Placental pericyte (primary cell): ENCODE measurements around the gene MBTPS1. TPM values are rescaled to one million over a fixed set of nuclear protein-coding genes. Genes with fewer than 3 reads are reported as not detected.

Experiments
- small RNA-seq: library from RNA; depleted of rRNA; stranded (forward); fragments of <200 nt; gene quantifications from one replicate; pipeline ENCODE3, GENCODE V24; 2012; ENCODE audit warnings: low replicate concordance
- total RNA-seq: library from RNA; depleted of rRNA; stranded (reverse); fragments of >200 nt; gene quantifications from 2 replicates; pipeline ENCODE4 v1.2.3, GENCODE V29; 2012

The MBTPS1 gene
- 116 and 121 TPM in 2 replicates for total RNA-seq

GRCh38 chr16:84116720-84117493 lies at the start of gene MBTPS1:
Gene MBTPS1 (minus strand): TSS chr16:84116942. CDS start chr16:84101783, 15,159 bp downstream.

GRCh38 chr16:84144859-84145639 lies 28.3 kb upstream of the MBTPS1 start, which contains the start of the genes DNAAF1 and HSDL1:
Gene DNAAF1 (plus strand): TSS chr16:84145308. CDS start chr16:84145441, 133 bp downstream.
Gene HSDL1 (minus strand): TSS chr16:84145177. CDS start chr16:84131321, 13,856 bp downstream.

DNA sequence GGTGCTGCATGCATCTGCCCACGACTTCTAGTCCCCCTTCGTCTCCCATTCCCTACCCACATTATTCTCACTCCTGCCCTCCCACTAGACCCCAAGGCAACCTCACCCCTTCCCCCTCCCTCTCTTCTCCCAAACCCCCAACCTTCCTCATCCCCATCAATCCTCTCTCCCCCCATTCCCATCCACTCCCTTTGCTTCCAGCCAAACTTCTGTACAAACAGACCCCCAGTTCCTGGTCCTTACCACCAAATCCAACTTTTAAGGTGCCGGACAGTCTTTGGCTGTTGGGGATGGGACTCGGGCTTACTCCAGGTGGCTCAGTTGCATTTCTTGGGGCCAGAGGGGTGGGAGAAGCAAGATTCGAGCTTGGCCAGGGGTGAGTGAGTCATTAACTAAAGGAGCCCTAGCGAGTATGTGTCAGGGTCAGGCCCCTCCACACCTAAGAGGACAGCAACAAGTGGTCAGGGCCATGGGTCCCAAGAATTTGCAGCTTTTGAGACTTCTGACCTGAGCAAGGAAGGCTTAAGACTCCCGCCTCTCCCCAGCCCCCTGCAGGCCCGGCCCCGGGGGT lies 74.3 kb downstream of the MBTPS1 start, which contains the start of gene SLC38A8:
SLC38A8 (minus strand) TSS at position 488 of the 571 bp plus-strand sequence. CDS start 638 bp downstream, outside the sequence.

Small RNA genes within 50 kb of the gene (small RNA-seq; reads per million reads assigned to genes)
- gene RNA5SP432: 0.26 reads per million

Other genes with a start within 250 kb of the MBTPS1 start
- gene MLYCD, start 217.8 kb downstream of the MBTPS1 start, total RNA-seq: 2.4 and 3.7 TPM in 2 replicates
- 5.9 TPM in 2 replicates for gene OSGIN1, start 163.7 kb downstream of the MBTPS1 start, total RNA-seq
- not detected in 2 replicates for gene NECAB2, start 148.7 kb downstream of the MBTPS1 start, total RNA-seq
- gene SLC38A8, start 74.1 kb downstream of the MBTPS1 start, total RNA-seq: not detected in 2 replicates
- gene HSDL1, start 28.2 kb upstream of the MBTPS1 start, total RNA-seq: 15.7 and 15.8 TPM in 2 replicates
- not detected in 2 replicates for gene DNAAF1, start 28.4 kb upstream of the MBTPS1 start, total RNA-seq
- gene TAF1C, start 70.1 kb upstream of the MBTPS1 start, total RNA-seq: 28.2 and 33.5 TPM in 2 replicates
- gene ADAD2, start 74.2 kb upstream of the MBTPS1 start, total RNA-seq: not detected in 2 replicates
- not detected in 2 replicates for gene KCNG4, start 123.1 kb upstream of the MBTPS1 start, total RNA-seq
- gene WFDC1, start 177.9 kb upstream of the MBTPS1 start, total RNA-seq: 0.29 and 2.4 TPM in 2 replicates